Neural cell (in vitro differentiated cells): ENCODE results near the gene POLR1E.

Source experiments
- EZH2 ChIP-seq: fragments of 200-600, 300-800 bp; shearing (Covaris generic), sonication (generic); IDR thresholded peaks from 2 replicates; pipeline ENCODE4 v1.6.1; 2014; ENCODE audit warnings: antibody characterized with exemption, low read length, borderline replicate concordance, mild to moderate bottlenecking; ENCODE audit not compliant: insufficient read depth, poor library complexity, severe bottlenecking
- TF ChIP-seq, protein P1 (sequence below): fragments of 450-650 bp; IDR thresholded peaks from 2 replicates; pipeline ENCODE4 v1.5.1; 2014; ENCODE audit warnings: antibody characterized with exemption, mild to moderate bottlenecking, moderate library complexity; ENCODE audit not compliant: poor library complexity, severe bottlenecking

DNA sequence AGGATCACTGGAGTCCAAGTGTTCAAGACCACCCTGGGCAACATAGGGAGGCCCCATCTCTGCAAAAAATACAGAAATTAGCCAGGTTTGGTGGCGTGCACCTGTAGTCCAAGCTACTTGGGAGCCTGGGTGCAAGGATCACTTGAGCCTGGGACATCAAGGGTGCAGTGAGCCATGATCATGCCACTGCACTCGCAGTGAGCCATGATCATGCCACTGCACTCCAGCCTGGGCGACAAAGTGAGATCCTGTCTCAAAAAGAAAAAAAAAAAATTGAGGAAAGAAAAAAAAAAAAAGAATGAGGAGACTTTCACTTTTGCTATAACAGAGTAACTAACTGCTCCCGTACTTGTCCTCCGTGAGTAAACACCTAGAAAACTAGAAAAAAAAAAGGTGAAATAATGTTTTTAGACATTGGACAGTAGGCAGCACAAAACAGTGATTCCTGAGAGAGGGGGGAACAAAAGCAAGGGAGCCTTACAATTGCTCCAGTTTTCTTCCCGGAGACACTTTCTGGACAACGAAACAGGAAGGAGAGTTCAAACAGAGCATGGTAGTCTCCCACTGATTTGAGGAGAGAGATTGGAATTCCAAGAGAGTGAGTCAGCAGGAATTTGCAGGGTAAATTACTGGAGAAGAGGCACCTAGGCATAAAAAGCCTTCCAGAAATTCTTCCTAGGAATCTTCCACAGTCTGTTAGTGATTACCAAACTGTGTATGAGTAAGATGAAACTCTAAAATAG is 13.6 kb upstream of the POLR1E start:
- TF ChIP-seq, protein P1, sequence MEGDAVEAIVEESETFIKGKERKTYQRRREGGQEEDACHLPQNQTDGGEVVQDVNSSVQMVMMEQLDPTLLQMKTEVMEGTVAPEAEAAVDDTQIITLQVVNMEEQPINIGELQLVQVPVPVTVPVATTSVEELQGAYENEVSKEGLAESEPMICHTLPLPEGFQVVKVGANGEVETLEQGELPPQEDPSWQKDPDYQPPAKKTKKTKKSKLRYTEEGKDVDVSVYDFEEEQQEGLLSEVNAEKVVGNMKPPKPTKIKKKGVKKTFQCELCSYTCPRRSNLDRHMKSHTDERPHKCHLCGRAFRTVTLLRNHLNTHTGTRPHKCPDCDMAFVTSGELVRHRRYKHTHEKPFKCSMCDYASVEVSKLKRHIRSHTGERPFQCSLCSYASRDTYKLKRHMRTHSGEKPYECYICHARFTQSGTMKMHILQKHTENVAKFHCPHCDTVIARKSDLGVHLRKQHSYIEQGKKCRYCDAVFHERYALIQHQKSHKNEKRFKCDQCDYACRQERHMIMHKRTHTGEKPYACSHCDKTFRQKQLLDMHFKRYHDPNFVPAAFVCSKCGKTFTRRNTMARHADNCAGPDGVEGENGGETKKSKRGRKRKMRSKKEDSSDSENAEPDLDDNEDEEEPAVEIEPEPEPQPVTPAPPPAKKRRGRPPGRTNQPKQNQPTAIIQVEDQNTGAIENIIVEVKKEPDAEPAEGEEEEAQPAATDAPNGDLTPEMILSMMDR: no peak
- no peak for TF ChIP-seq EZH2
